ENCODE results near the gene MPC2.

Gene MPC2

GRCh38 chr1:167936930-167937708 lies at the start of gene MPC2:
TSS of gene MPC2 (minus strand) at chr1:167937072. CDS start at chr1:167935841, 1,231 bp downstream.
- peak; percentile 49 for DNase-seq (ENCODE audit: low read depth)

GRCh38 chr1:167984886-167985489 lies 48.1 kb upstream of the MPC2 start:
- no peak for DNase-seq (ENCODE audit: low read depth)

GRCh38 chr1:167983797-167984420 lies 47.0 kb upstream of the MPC2 start:
- no peak for DNase-seq (ENCODE audit: low read depth)

GRCh38 chr1:167981933-167982332 lies 45.1 kb upstream of the MPC2 start:
- DNase-seq (ENCODE audit: low read depth), result no peak

- DNase-seq (ENCODE audit: low read depth), result no peak
These were observed 40.4 kb upstream of the MPC2 start for GRCh38 chr1:167977245-167977644.

- DNase-seq (ENCODE audit: low read depth), result no peak
These were observed 37.8 kb upstream of the MPC2 start for GRCh38 chr1:167974698-167975097.

- no peak for DNase-seq (ENCODE audit: low read depth)
These were observed 37.0 kb upstream of the MPC2 start for GRCh38 chr1:167973832-167974231.

GRCh38 chr1:167968569-167968968 lies 31.7 kb upstream of the MPC2 start:
- DNase-seq (ENCODE audit: low read depth), result no peak

- DNase-seq (ENCODE audit: low read depth), result no peak
These were observed 29.2 kb upstream of the MPC2 start for GRCh38 chr1:167966050-167966449.

- DNase-seq (ENCODE audit: low read depth), result no peak
These were observed 27.8 kb upstream of the MPC2 start for GRCh38 chr1:167964646-167965045.

- DNase-seq (ENCODE audit: low read depth), result no peak
These were observed 20.8 kb upstream of the MPC2 start for GRCh38 chr1:167957710-167958109.

GRCh38 chr1:167955915-167956314 lies 19.0 kb upstream of the MPC2 start:
- DNase-seq (ENCODE audit: low read depth), result no peak

- DNase-seq (ENCODE audit: low read depth), result no peak
These were observed 13.7 kb upstream of the MPC2 start for GRCh38 chr1:167950569-167950968.

- DNase-seq (ENCODE audit: low read depth), result no peak
These were observed 12.9 kb upstream of the MPC2 start for GRCh38 chr1:167949785-167950184.

GRCh38 chr1:167947733-167948132 lies 10.9 kb upstream of the MPC2 start:
- no peak for DNase-seq (ENCODE audit: low read depth)

- DNase-seq (ENCODE audit: low read depth), result no peak
These were observed 6.7 kb upstream of the MPC2 start for GRCh38 chr1:167943541-167943940.

GRCh38 chr1:167940264-167940663 lies 3.4 kb upstream of the MPC2 start:
- DNase-seq (ENCODE audit: low read depth), result no peak

GRCh38 chr1:167938080-167938636 lies 1.3 kb upstream of the MPC2 start:
- DNase-seq (ENCODE audit: low read depth), result no peak

- DNase-seq (ENCODE audit: low read depth), result no peak
These were observed 788 bp upstream of the MPC2 start for GRCh38 chr1:167937709-167938010.

GRCh38 chr1:167936068-167936929 lies 573 bp downstream of the MPC2 start, which contains the start of gene DCAF6:
TSS of gene DCAF6 (plus strand) at chr1:167936683. CDS start at chr1:167936912, 229 bp downstream.
- peak; percentile 97 for DNase-seq (ENCODE audit: low read depth)

GRCh38 chr1:167935216-167936067 lies 1.4 kb downstream of the MPC2 start:
- DNase-seq (ENCODE audit: low read depth), result no peak
